GM19452 (cell line): ENCODE data around the gene MAN1C1.
"Not testable (repeated sequence)": the region's sequence is repeated elsewhere in the genome, so short reads cannot be mapped to it uniquely, and the experiment has no call there.

ENCODE experiments used
- ATAC-seq: cut with Tn5 transposase; IDR thresholded peaks from one replicate; pipeline ENCODE4 v1.9.1; 2021; ENCODE audit not compliant: unreplicated experiment

The MAN1C1 gene

DNA sequence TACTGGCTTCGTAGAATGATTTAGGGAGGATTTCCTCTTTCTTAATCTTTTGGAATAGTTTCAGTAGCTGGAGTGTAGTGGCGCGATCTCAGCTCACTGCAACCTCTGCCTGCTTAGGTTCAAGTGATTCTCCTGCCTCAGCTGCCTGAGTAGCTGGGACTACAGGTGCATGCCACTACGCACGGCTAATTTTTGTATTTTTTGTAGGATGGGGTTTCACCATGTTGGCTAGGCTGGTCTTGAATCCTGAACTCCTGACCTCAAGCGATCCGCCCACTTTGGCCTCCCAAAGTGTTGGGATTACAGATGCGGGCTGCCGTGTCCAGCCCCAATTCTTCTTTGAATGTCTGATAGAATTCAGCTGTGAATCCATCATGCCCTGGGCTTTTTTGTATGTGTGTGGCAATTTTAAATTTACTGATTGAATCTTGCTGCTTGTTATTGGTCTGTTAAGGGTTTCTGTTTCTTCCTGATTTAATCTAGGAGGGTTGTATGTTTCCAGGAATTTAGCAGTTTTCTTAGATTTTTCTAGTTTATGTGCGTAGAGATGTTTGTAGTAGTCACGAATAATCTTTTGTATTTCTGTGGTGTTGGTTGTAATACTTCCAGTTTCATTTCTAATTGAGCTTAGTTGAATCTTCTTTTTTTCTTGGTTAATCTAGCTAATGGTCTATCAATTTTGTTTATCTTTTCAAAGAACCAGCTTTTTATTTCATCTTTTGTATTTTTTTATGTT lies 15.3 kb downstream of the MAN1C1 start:
- ATAC-seq, result no peak

DNA sequence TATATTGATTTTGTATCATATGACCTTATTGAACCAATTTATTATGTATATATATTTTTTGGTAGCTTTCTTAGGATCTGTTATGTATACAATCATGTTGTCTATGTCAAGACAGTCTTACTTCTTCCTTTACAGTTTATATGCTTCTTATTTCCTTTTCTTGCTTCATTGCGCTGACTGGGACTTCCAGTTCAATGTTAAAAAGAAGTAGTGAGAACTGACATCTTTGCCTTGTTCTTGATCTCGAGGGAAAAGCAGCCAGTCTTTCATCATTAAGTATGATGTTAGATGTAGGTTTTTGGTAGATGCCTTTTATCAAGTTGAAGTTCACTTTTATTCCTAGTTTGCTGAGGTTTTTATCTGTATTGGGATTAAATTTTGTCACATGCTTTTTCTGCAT lies 17.5 kb downstream of the MAN1C1 start:
- ATAC-seq, result no peak

DNA sequence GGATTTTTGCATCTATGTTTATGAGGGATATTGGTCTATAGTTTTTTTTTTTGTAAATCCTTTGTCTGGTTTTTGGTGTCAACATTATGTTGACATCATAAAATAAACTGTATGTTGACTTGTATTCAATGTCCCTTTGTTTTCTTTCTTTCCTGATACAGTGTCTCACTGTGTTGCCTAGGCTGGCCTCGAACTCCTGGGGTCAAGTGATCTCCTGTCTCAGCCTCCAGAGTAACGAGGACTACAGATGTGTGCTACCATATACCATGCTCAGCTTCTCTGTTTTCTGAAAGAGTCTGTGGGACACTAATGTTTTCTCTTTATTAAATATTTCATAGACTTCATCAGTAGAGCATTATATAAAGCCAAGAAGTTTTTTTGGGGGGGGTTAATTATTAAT lies 18.3 kb downstream of the MAN1C1 start:
- no peak for ATAC-seq

DNA sequence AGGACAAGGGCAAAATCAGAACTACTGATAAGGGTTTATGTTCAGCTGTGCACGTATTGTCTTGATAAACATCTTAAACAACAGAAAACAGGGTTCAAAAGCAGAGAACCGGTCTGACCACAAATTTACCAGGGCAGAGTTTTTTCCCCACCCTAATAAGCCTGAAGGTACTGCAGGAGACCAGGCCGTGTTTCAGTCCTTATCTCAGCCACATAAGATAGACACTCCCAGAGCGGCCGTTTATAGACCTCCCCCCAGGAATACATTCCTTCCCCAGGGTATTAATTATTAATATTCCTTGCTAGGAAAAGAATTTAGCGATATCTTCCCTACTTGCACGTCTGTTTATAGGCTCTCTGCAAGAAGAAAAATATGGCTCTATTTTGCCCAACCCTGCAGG lies 19.6 kb downstream of the MAN1C1 start:
- ATAC-seq, result not testable (repeated sequence)

DNA sequence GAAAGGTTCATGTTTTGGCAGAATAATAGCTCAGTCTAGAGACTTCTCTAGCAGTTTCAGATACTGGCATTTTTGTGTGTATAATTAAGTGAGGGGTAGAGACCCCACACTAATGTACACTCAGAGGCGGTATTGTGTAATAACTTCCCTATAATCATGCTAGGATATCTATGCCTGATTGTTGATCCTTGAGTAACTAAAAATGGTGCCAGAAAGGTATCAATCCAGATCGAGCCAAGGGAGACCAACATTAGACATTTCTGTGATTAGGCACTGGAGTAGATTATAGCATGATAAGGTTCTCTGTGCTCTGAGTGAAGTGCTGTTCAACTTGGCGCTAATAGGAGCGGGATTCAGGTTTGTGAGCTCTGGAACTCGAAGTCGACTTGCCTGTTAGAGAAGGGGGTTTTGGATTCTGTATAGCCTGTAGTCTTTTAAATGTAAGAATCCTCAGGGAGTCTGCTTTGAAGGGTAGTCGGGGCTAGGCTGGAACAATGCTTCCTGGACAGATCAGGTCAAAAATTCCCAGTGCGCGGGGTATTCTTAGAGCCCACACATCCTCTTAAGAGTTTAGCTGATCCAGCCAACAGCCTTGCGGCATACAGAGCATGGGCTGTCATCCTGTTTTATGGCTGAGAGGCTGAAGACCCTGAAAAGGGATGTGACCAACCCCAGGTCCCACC lies 24.2 kb downstream of the MAN1C1 start:
- ATAC-seq, result no peak

DNA sequence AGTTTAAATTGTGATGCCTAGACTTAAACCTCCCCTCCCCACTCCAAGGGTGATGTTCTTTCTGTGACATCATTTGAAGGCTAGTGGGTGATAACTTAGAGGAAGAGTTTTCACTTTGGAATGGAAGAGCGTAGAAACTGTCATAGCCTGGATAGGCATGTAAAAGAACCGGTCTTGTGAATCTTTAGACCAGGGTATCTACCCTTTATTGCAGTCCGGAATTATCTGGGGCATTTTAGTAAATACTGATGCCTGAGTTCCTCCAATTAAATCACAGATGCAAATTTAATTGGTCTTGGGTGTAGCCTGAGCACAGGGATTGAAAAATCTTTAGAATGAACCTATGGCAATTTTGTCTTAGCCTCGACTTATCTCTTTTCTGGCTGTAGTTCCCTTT lies 24.7 kb downstream of the MAN1C1 start:
- no peak for ATAC-seq

DNA sequence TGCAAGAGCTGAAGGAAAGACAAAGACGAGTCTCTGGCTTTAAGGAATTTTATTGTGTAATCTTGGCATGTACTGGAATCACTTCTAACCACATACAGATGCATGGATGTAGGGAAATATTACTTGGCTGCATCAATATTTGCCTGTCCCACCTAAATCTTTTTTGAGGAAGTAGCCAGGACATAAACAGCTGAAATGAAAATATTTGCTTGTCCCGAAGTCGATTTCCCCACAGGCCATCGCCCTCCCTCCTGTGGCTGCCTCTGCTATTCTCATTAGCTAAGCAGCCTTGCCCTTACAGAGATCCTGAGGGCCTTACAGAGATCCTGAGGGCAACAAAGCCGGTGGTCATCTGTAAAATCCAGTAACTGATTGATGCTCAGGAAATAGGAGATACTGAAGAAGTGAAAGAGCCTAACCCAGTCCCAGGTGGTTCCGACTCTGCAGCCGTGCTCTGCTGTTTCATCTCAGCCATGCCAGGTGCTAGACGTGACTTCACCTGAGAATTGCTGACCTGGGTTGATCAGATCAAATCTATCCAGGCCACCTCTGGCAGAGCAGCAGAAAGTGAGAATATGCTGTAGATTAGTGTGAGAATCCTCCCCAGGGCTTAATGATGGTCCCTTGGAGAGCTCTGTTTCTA lies 25.5 kb downstream of the MAN1C1 start:
- no peak for ATAC-seq

DNA sequence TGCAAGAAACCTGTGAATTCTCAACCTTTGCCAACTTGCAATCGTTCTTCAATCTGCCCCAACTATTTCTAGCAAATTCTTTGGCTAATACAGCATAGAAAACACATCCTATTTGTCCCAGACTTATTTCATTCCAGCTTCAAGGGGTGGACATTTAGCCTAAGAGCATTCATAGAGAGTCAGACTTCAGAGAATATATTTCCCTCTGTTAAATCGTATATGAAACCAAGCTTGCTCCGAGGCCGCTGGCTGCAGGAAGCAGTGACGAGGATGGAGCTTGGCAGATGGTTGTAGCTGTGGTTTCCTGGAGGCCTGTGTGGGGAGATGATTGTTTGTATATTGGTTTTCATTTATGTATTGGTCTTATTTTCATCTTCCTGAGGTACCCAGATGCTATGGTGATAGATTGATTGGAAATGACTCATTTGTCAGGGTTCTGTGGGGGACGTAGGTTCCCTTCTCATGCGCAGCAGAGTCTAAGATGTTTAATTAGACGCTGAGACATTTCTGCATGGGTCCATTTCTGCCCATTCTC lies 26.1 kb downstream of the MAN1C1 start:
- no peak for ATAC-seq

DNA sequence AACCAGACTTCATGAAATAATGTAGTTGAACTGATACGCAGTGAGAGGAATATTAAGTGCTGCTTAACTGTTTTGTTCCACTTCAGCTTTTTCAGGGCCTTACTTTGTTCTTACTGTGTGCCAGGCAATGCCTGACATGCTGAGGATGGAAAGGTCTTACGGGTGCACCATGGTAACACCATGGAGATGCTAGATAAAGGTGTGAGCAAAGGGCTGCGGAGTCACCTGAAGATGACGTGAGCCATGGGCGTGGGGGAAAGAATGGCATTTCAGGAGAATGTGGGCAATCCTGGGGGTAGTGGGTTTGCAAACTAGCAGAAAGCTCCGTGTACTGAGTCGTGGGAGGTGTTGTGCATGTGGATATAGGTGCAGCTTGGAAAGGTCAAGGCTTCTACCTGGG lies 27.3 kb downstream of the MAN1C1 start:
- no peak for ATAC-seq

DNA sequence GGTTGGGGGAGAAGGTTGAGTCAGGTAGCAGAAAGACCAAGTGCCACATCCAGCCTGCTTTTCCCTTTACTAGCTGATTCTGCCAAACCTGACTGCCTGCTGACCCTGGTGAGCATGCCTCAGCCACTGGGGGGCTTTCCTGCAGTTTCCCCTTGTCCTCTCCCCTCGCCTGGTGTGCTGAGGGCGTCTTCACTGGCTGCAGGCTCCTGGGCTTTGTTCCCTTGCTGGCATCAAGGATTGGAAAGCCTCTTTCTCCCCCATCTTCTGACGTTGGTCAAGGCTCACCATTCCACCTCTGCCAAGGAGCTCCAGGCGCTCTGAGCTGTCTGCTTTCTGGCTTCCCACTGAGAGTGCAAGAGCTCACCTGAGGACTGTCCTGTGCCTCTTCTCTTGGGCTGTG lies 28.4 kb downstream of the MAN1C1 start:
- ATAC-seq, result no peak

DNA sequence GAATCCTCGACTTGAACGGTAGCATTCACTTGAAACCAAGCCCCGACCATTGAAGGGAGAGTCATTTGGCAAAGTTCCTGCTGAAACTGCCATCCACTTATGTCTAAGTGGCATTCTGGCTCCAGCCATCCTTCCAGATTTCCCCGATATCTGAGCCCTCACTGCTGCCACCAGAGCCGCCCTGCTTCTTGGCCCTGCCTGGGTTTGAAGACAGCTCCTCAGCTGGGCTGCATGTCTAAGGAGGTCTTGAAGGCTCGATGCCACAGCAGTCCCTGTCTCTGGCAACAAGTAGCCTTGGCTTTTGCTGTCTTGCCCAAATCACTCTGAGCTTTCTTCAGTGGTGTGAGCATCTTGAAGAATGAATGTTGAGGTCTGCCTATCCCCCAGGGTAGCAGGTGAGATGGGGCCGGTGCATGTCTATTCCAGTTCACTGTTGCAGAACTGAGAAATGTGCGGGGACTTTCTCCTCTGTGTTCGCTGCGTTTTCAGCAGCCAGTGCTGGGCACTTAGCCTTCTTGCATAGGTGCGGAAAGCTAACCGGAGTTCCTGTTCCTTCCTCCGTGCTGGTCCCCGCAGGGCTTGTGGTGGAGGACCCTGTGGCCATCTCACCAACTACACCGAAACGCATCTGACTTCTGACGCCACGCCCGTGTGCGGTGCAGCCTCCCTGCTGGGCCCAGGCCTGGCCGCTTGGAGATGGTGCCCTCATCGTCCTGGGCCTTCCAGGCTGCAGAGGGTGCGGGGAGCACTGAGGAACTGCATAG lies 29.2 kb downstream of the MAN1C1 start:
- ATAC-seq, result no peak

DNA sequence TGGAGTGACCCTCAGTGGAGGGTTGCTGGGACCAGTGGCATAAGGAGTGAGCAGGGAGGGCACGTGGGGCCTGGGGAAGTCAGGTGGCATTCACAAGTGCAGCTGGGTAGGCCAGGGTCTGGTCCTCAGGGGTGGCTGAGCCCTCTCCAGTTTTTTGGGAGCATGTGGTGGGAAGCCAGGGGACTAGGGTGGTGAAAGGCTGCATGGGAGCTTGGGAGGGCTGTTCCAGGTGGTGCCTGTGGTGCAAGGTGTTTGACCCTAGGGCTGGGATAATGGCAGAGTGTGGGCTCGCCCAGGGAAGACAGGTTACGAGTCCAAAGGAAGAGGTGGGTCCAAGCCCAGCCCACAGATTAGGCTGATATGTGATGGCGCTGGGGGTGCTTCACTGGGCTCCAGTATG lies 30.5 kb downstream of the MAN1C1 start:
- ATAC-seq, result no peak

DNA sequence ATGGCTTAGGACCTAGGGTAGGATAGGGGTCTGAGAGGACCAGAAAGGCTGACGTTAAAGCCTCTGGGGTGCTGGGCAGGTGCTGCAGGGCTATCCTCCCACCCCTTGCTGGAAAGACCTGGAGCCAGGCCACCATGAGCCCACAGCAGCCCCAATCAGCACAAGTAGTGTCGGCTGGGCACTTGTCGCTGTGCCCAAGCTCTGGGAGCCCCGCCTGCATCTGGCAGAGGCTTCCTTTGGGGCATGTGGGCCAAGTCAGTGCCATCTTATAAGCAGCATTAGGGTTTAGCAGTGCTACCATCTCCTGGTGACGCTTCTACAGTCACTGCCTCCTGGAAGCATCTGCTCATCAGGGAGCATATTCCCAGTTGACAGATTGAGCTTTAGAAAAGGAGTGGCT lies 31.3 kb downstream of the MAN1C1 start:
- ATAC-seq, result no peak

DNA sequence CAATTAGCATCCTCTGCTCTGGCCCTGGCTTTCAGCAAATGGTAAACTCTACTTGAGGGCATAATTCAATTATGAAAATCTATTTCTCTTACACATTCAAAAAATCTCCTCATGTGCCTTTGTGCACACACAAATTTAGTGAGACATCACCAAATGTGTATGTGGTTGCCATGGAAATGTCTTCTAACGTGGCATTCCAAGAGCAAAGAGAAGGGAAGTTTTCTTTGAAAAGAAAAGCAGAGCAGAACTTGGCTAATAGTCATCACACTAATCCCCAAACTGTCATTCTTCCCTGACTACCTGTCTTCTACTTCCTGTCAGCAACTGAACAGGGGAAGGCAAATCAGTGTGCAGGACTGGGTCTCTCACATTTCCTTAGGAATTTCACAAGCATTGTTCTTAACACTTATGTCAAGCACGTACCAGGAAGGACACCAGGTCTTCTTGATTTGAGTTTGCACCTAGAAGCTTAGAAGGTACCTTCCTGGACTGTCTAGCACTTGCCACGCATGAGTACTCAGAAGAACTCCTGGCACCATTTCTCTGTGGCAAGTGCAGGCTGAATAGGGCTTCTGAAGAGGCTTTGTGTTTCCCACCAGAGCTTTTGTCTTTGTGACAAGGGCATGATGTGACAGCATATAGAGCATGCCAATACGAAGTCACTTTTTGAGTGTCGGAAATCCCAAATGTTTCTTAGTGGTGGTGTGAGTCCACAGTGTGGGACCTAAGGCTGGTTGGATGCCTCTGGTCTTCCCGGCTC lies 32.3 kb downstream of the MAN1C1 start:
- no peak for ATAC-seq

DNA sequence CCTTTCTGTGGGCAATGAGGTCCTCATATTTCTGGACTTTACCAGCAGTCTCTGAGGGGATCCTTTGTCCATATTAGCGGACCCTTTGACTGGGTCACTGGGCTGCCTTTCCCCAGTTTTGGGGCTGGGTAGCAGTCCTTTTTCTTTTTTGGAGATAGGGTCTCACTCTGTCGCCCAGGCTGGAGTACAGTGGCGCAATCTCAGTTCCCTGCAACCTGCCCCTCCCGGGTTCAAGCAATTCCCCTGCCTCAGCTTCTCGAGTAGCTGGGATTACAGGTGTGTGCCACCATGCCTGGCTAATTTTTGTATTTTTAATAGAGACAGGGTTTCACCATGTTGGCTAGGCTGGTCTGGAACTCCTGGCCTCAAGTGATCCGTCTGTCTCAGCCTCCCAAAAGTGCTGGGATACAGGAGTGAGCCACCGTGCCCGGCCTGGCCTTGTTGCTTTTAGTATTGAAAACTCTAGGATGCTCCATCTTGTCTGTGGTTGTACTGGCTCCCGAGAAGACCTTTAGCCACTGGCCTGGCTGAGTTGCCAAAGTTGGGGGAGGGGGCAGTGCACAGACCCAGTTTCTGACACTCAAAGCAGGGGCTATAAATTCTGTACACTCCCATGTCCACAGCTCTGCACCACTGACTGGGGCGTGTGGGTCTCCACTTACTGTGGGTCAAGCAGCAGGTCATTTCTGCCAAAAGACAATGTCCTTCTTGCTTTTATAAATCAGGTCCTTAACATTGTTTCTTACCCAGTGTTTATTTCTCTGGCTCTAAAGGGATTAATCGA lies 33.1 kb downstream of the MAN1C1 start:
- no peak for ATAC-seq

DNA sequence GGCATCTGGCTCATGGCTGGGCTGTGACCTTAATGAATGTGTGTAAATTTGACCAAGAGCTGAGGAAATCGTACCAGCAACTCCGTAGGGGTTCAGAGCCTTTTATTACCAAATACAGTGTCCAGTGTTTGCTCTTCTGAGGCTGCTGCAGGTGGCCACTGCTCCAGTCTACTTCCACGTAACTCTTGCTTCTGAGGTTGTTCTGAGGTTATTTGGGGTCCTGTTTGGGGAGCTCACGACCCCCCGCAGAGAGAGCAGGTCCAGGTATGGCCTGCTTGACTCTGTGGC lies 33.6 kb downstream of the MAN1C1 start:
- no peak for ATAC-seq

DNA sequence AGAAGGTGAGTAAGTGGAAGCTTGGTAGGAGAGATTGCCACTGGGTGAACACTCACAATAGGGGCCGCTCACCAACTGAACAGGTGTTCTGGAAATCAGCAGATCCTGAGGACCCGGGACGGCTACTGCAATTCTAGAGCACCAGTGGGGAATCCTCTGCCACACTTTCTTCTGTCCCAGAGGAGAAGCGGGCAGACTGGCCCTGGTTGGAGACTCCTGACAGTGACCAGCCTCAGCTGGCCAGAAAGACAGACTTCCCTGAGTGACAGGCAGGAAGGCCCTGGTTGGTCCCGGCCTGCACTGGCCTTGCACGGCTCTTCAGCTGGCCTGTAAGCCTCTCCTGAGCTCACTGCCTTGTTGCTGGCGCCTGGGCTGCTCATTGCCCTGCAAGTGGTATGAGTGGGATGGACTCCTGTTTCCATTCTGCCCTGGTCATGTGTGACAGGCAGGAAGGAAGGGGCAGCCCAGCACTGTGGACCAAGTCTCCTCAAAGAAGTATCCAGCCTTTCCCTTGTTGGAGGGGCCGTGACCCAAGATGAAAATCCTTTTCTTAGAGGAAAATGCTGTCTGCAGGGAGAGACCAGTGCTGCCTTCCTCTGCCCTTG lies 34.5 kb downstream of the MAN1C1 start:
- ATAC-seq, result no peak

DNA sequence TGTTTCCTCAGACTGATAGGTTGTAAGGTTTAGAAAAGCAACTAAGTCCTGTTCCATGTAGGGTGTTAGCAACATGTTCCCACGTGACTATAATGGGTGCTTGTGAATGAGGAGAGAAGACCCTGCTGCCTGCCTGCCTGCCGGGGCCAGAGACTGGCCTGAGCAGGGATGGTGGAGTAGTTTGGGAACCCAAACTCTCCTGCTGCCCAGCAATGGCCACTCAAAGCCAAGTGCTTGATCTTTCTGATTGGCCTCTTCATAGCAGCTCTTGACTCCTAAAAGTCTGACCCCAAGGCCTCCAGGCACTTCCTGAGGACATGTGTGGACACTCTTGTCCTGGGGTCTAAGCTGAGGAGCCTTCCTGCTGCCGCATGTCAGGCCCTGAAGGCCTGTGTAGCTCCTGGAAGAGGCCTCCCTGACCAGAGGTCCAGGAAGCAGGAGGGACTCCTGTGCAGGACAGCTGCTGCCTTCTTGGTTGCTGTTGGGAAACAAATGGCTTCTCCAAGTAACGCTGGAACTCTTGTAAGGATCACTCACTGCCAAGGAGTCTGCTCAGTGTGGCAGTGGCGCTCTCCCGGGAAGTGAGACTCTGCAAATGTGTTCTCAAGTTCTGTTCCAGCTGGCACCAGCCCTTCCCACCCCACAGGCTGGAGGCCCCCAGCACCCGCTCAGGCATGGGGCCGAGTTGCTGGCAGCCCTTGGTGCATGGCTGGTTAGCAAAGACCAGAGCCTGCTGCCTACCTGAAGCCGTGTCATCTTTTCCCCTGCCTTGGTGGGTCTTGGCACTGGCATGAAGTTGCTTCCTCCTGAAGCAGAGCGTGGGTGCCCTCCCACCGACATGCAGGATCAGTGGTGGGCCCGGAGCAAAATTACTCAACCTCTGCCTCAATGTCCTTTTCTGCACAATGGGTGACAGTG lies 35.5 kb downstream of the MAN1C1 start:
- no peak for ATAC-seq

DNA sequence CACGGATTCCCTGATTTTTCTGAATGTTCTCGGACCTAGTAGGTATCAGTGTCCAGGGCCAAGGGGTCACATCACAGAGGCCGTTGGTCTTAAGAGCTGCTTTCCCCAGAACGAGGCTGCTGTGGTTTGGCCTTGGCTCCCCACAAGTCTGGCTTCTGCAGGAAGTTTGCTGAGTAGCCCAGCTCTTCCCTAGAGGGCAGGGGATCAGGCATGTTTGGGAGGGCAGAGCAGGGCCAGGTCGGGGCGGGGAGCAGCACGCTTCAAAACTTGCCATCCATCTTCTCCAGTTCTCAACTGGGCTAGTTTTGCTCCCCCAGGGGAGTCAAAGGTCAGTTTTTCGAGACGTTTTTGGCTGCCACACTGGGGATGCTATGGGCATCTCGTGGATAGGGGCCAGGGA lies 37.0 kb downstream of the MAN1C1 start:
- no peak for ATAC-seq
